Keratinocyte (primary cell): Measurements from ENCODE around the gene GFAP. TPM values are rescaled to one million over a fixed set of nuclear protein-coding genes. Genes with fewer than 3 reads are reported as not detected.

ENCODE experiments used
- DNase-seq: peaks from one replicate; pipeline ENCODE4 v3.0.0-alpha.2; 2011; ENCODE audit warnings: low read depth, missing footprints, low spot score
- FAIRE-seq: peaks from 2 replicates; lab custom pipeline; 2011; peaks lifted over from hg19 to GRCh38; lab: Jason Lieb, UNC
- H2AFZ ChIP-seq: 2 replicates; pipeline ENCODE4 v1.6.0; 2012; ENCODE audit warnings: low read length, control low read depth, inconsistent platforms; ENCODE audit not compliant: control insufficient read depth
- H3K27ac ChIP-seq: 2 replicates; pipeline ENCODE4 v1.5.1; 2011; ENCODE audit warnings: low read length; ENCODE audit not compliant: control insufficient read depth, insufficient read depth
- H3K27me3 ChIP-seq: 3 replicates; pipeline ENCODE4 v1.6.0; 2011; ENCODE audit warnings: low read length; ENCODE audit not compliant: control insufficient read depth, insufficient read depth; ENCODE audit errors: extremely low read depth
- H3K36me3 ChIP-seq, 2 experiments: 2 replicates in 1 of 2; 3 replicates in 1 of 2; pipeline ENCODE4 v1.5.1; 2011; ENCODE audit warnings: low read length in 2 of 2, mild to moderate bottlenecking in 1 of 2; ENCODE audit not compliant: control insufficient read depth in 2 of 2, insufficient read depth in 2 of 2; ENCODE audit errors: extremely low read depth in 1 of 2
- H3K4me1 ChIP-seq: 3 replicates; pipeline ENCODE4 v1.5.1; 2011; ENCODE audit warnings: low read length; ENCODE audit not compliant: control insufficient read depth, insufficient read depth; ENCODE audit errors: extremely low read depth
- H3K4me2 ChIP-seq: 3 replicates; pipeline ENCODE4 v1.6.0; 2011; ENCODE audit warnings: low read depth, low read length; ENCODE audit not compliant: control insufficient read depth, insufficient read depth; ENCODE audit errors: extremely low read depth
- H3K4me3 ChIP-seq, 3 experiments: fragments of 200-600 bp in 1 of 3; sonication (generic) in 1 of 3; 2 replicates in 2 of 3; 3 replicates in 1 of 3; pipeline ENCODE4 v1.5.1; 2011 to 2016; ENCODE audit warnings: low read length in 3 of 3, mild to moderate bottlenecking in 3 of 3, control low read depth in 2 of 3, inconsistent platforms in 1 of 3, low read depth in 1 of 3, mixed read lengths in 1 of 3, mixed run types in 1 of 3, moderate library complexity in 1 of 3; ENCODE audit not compliant: control insufficient read depth in 2 of 3, insufficient read depth in 2 of 3; ENCODE audit errors: extremely low read depth in 1 of 3
- H3K79me2 ChIP-seq: 2 replicates; pipeline ENCODE4 v1.6.0; 2012; ENCODE audit warnings: low read length; ENCODE audit not compliant: control insufficient read depth, insufficient read depth
- H3K9ac ChIP-seq: 3 replicates; pipeline ENCODE4 v1.6.0; 2011; ENCODE audit warnings: low read length; ENCODE audit not compliant: control insufficient read depth, insufficient read depth; ENCODE audit errors: extremely low read depth
- H3K9me1 ChIP-seq: 3 replicates; pipeline ENCODE4 v1.6.0; 2011; ENCODE audit warnings: low read length; ENCODE audit not compliant: control insufficient read depth, insufficient read depth; ENCODE audit errors: extremely low read depth
- H3K9me3 ChIP-seq: 2 replicates; pipeline ENCODE4 v1.5.1; 2012; ENCODE audit warnings: low read depth, low read length; ENCODE audit not compliant: control insufficient read depth
- H4K20me1 ChIP-seq: 3 replicates; pipeline ENCODE4 v1.6.0; 2011; ENCODE audit warnings: low read length; ENCODE audit not compliant: control insufficient read depth, insufficient read depth; ENCODE audit errors: extremely low read depth
- EZH2 ChIP-seq: IDR thresholded peaks from one replicate; pipeline ENCODE4 v1.6.1; 2012; ENCODE audit warnings: inconsistent platforms, mild to moderate bottlenecking, low read length, moderate library complexity
- dilution Hi-C: fragments of 300-500 bp; cut with MboI; formaldehyde crosslinking; loops from one replicate; pipeline ENCODE4 v1.7.0; 2020; ENCODE audit warnings: low sequenced_read_pairs; ENCODE audit not compliant: extremely low pct_ligation_motif_present
- polyA plus RNA-seq, 5 experiments: library from polyadenylated mRNA; depleted of rRNA in 3 of 5; stranded (reverse) in 3 of 5; stranded (forward) in 1 of 5; unstranded in 1 of 5; fragments of >200 nt; gene quantifications; 1 replicate in 1 of 5; 2 replicates in 3 of 5; 3 replicates in 1 of 5; pipeline versions ENCODE4 v1.2.1 to v1.2.3, GENCODE V29; 2011 to 2012; ENCODE audit warnings: missing spikeins in 2 of 5, low read depth in 1 of 5, low replicate concordance in 1 of 5
- TF ChIP-seq, protein P1 (sequence below), 3 experiments: IDR thresholded peaks in 1 of 3; conservative IDR thresholded peaks in 1 of 3; optimal IDR thresholded peaks in 1 of 3; 2 replicates in 2 of 3; 3 replicates in 1 of 3; pipeline versions ENCODE3 to v1.5.1; 2011; ENCODE audit warnings: low read length in 3 of 3, mild to moderate bottlenecking in 3 of 3, moderate library complexity in 2 of 3, control low read depth in 1 of 3, inconsistent platforms in 1 of 3; ENCODE audit not compliant: insufficient read depth in 2 of 3; ENCODE audit errors: extremely low read depth in 1 of 3

GFAP gene
- polyA plus RNA-seq, 1 donor (not counting 4 experiments of a cell fraction or from before 2014, with no cell fraction given) = 0.14 TPM

DNA sequence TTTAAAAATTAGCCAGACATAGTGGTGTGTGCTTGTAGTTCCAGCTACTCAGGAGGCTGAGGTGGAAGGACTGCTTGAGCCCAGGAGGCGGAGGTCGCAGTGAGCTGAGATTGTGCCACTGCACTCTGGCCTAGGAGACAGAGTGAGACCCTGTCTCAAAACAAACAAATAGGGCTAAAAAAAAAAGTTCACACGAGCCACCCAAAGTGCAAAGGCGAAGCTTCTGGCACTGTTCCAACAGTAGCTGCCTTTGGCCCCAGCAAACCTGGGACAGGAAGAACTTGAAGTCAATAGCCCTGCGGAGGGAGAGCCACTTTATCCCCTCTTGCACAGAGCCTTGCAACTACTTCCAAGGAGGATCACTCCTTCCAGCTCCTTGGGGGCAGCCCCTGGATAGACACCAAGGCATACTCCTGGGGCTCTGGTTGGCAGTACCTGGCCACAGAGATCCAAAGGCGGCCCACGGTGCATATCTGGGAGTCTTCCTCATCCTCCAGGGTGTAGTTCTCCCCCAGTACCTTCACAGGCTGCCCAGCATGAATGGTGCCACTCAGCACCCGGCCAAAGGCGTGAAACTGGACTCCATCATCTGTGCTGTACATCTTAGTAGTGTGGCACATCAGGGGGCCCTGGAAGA, 52.9 kb downstream of the GFAP start:
- no peak for FAIRE-seq
- no peaks in the 10 kb centered on the region for H3K4me1 ChIP-seq
- H3K9ac ChIP-seq = no peak overlapping the region
- no peaks in the 10 kb centered on the region for H3K9me1 ChIP-seq
- no peak overlapping the region for H3K4me2 ChIP-seq
- peaks cover 4% of the 10 kb centered on the region for H4K20me1 ChIP-seq
- TF ChIP-seq, protein P1, sequence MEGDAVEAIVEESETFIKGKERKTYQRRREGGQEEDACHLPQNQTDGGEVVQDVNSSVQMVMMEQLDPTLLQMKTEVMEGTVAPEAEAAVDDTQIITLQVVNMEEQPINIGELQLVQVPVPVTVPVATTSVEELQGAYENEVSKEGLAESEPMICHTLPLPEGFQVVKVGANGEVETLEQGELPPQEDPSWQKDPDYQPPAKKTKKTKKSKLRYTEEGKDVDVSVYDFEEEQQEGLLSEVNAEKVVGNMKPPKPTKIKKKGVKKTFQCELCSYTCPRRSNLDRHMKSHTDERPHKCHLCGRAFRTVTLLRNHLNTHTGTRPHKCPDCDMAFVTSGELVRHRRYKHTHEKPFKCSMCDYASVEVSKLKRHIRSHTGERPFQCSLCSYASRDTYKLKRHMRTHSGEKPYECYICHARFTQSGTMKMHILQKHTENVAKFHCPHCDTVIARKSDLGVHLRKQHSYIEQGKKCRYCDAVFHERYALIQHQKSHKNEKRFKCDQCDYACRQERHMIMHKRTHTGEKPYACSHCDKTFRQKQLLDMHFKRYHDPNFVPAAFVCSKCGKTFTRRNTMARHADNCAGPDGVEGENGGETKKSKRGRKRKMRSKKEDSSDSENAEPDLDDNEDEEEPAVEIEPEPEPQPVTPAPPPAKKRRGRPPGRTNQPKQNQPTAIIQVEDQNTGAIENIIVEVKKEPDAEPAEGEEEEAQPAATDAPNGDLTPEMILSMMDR (optimal IDR thresholded peaks at IDR 0.05 in 1 of 3, IDR thresholded peaks at IDR 0.05 in 1 of 3, conservative IDR thresholded peaks at IDR 0.05 in 1 of 3; ENCODE audit: extremely low read depth in 1 of 3, insufficient read depth in 2 of 3, low read length in 3 of 3) = no peak
- TF ChIP-seq EZH2 = no peak
- DNase-seq = no peak
- no peak overlapping the region for H3K27ac ChIP-seq
- no peaks in the 10 kb centered on the region for H3K27me3 ChIP-seq
- H3K36me3 ChIP-seq = peaks cover 42 to 80% of the 10 kb centered on the region in 2 experiments
- no peak overlapping the region for H2AFZ ChIP-seq
- no peak overlapping the region for H3K4me3 ChIP-seq
- H3K9me3 ChIP-seq = no peaks in the 10 kb centered on the region
- H3K79me2 ChIP-seq = no peaks in the 10 kb centered on the region
- dilution Hi-C loops = no loop called here

DNA sequence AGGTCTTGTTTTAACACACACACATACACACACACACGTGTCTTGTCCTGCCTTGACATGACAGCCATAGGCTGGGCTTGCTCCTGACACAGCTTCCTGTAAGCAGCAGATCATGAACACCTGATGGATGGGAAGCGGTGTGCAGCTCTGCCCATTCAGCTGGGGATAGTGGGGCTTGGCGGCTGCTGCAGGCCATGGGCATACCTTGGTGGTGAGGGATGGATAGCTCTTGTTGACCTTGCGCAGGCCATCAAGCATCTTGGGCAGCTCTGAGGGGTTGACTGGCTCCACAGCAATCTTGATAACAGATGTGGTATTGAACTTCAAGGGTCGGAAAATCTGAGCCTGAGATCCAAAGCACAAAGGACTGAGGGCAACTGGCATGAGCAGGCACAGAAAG, 55.6 kb downstream of the GFAP start:
- peaks cover 49 to 71% of the 10 kb centered on the region in 2 experiments for H3K36me3 ChIP-seq
- H3K79me2 ChIP-seq = no peaks in the 10 kb centered on the region
- H4K20me1 ChIP-seq = no peaks in the 10 kb centered on the region
- no peaks in the 10 kb centered on the region for H3K9me3 ChIP-seq
- no peak overlapping the region for H2AFZ ChIP-seq
- H3K4me1 ChIP-seq = no peaks in the 10 kb centered on the region
- no peak for DNase-seq
- no peaks in the 10 kb centered on the region for H3K27me3 ChIP-seq
- H3K4me2 ChIP-seq = no peak overlapping the region
- H3K9me1 ChIP-seq = no peaks in the 10 kb centered on the region
- H3K9ac ChIP-seq = no peak overlapping the region
- TF ChIP-seq, protein P1 (optimal IDR thresholded peaks at IDR 0.05 in 1 of 3, IDR thresholded peaks at IDR 0.05 in 1 of 3, conservative IDR thresholded peaks at IDR 0.05 in 1 of 3; ENCODE audit: extremely low read depth in 1 of 3, insufficient read depth in 2 of 3, low read length in 3 of 3) = no peak
- no peak for TF ChIP-seq EZH2
- no peak overlapping the region for H3K4me3 ChIP-seq
- dilution Hi-C loops = no loop called here
- H3K27ac ChIP-seq = no peak overlapping the region
- FAIRE-seq = no peak
